Mesendoderm (in vitro differentiated cells): ENCODE results near the gene CD160.
A peak's percentile ranks its signal among the peaks of the same experiment; 100 is the strongest.
"Not testable (repeated sequence)": the region's sequence is repeated elsewhere in the genome, so short reads cannot be mapped to it uniquely, and the experiment has no call there.

Experiments
- DNase-seq: peaks from one replicate; pipeline ENCODE4 v3.0.0; 2013
- H2AK5ac ChIP-seq: 2 replicates; pipeline ENCODE4 v1.6.1; 2013; ENCODE audit warnings: low read length, inconsistent platforms
- H2BK120ac ChIP-seq: 2 replicates; pipeline ENCODE4 v1.6.1; 2013; ENCODE audit warnings: low read depth, mild to moderate bottlenecking, low read length, moderate library complexity, mixed read lengths
- H2BK15ac ChIP-seq: replicated peaks from 2 replicates; pipeline ENCODE4 v1.6.1; 2013; ENCODE audit warnings: low read depth, mild to moderate bottlenecking, moderate library complexity
- H2BK5ac ChIP-seq: 2 replicates; pipeline ENCODE4 v1.6.1; 2013; ENCODE audit warnings: low read length, inconsistent platforms
- H3K18ac ChIP-seq: 2 replicates; pipeline ENCODE4 v1.6.1; 2013; ENCODE audit warnings: mild to moderate bottlenecking, low read length, mixed read lengths
- H3K23ac ChIP-seq: one replicate; pipeline ENCODE4 v1.6.1; 2013; ENCODE audit warnings: low read length
- H3K27ac ChIP-seq: 2 replicates; pipeline ENCODE4 v1.5.1; 2013; ENCODE audit warnings: low read depth, mild to moderate bottlenecking, inconsistent platforms, low read length, moderate library complexity
- H3K27me3 ChIP-seq: 2 replicates; pipeline ENCODE4 v1.6.1; 2013; ENCODE audit warnings: low read length, control low read depth, mild to moderate bottlenecking, inconsistent platforms; ENCODE audit not compliant: insufficient read depth, poor library complexity
- H3K36me3 ChIP-seq: 2 replicates; pipeline ENCODE4 v1.6.1; 2013; ENCODE audit warnings: low read length, inconsistent platforms; ENCODE audit not compliant: control insufficient read depth, insufficient read depth
- H3K4ac ChIP-seq: one replicate; pipeline ENCODE4 v1.6.1; 2013; ENCODE audit warnings: low read depth, mild to moderate bottlenecking, low read length, moderate library complexity
- H3K4me1 ChIP-seq: 2 replicates; pipeline ENCODE4 v1.6.1; 2013; ENCODE audit warnings: low read depth, low read length, inconsistent platforms; ENCODE audit not compliant: control insufficient read depth
- H3K4me2 ChIP-seq: 2 replicates; pipeline ENCODE4 v1.6.1; 2013; ENCODE audit warnings: low read length
- H3K4me3 ChIP-seq: 2 replicates; pipeline ENCODE4 v1.5.1; 2013; ENCODE audit warnings: mild to moderate bottlenecking, low read length
- H3K56ac ChIP-seq: one replicate; pipeline ENCODE4 v1.6.1; 2013; ENCODE audit warnings: low read length
- H3K79me1 ChIP-seq: 2 replicates; pipeline ENCODE4 v1.6.1; 2013; ENCODE audit warnings: low read length, inconsistent platforms
- H3K79me2 ChIP-seq: 2 replicates; pipeline ENCODE4 v1.6.1; 2013; ENCODE audit warnings: mild to moderate bottlenecking, low read length; ENCODE audit not compliant: control insufficient read depth, insufficient read depth
- H3K9ac ChIP-seq: 2 replicates; pipeline ENCODE4 v1.6.1; 2013; ENCODE audit warnings: low read length, inconsistent platforms
- H4K5ac ChIP-seq: one replicate; pipeline ENCODE4 v1.6.1; 2013; ENCODE audit warnings: low read length
- H4K8ac ChIP-seq: one replicate; pipeline ENCODE4 v1.6.1; 2013; ENCODE audit warnings: low read depth, mild to moderate bottlenecking, control low read depth, low read length, moderate library complexity
- WGBS: extraction: QIAGEN DNeasy Blood & Tissue Kit; methylation state at CpG from one replicate; pipeline ENCODE4 v1.1.7; 2013; ENCODE audit warnings: low lambda C conversion rate, missing lambda C conversion rate; ENCODE audit not compliant: insufficient coverage; ENCODE audit errors: extremely low coverage; 5-methylcytosine and 5-hydroxymethylcytosine counted together

The CD160 gene

GRCh38 chr1:145720878-145721671, 1.8 kb downstream of the CD160 start:
- Histone ChIP-seq H3K23ac (no peak overlapping the region), H3K79me2 (no peaks in the 10 kb centered on the region), H3K4me2 (peak overlapping the region; percentile 49), H3K4me1 (no peaks in the 10 kb centered on the region), H3K79me1 (no peaks in the 10 kb centered on the region), H4K8ac (no peak overlapping the region), H3K18ac (no peak overlapping the region), H3K4me3 (no peak overlapping the region), H2BK120ac (no peak overlapping the region), H4K5ac (no peak overlapping the region), H3K9ac (peak overlapping the region; percentile 23), H3K56ac (peak overlapping the region; percentile 28), H2BK5ac (no peak overlapping the region), H2AK5ac (no peak overlapping the region), H2BK15ac (no peak overlapping the region), H3K27ac (no peak overlapping the region), H3K36me3 (no peaks in the 10 kb centered on the region), H3K4ac (no peak overlapping the region), H3K27me3 (no peaks in the 10 kb centered on the region)
- no CpG with 5 or more reads among the region's 47 CpGs for WGBS
- peak; percentile 77 for DNase-seq

DNA sequence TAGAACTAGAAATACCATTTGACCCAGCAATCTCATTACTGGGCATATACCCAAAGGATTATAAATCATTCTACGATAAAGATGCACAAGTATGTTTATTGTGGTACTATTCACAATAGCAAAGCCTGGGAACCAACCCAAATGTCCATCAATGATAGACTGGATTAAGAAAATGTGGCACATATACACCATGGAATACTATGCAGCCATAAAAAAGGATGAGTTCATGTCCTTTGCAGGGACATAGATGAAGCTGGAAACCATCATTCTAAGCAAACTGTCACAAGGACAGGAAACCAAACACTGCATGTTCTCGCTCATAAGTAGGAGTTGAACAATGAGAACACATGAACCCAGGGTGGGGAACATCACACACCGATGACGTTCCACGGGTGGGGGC, 6.9 kb downstream of the CD160 start:
- H3K27me3 ChIP-seq, H2BK120ac ChIP-seq, H4K8ac ChIP-seq, H3K4ac ChIP-seq, H3K36me3 ChIP-seq, H2BK15ac ChIP-seq, H4K5ac ChIP-seq, H3K4me2 ChIP-seq, H3K4me3 ChIP-seq, H3K4me1 ChIP-seq, H3K9ac ChIP-seq, H3K23ac ChIP-seq, H2AK5ac ChIP-seq, H3K79me1 ChIP-seq, H3K56ac ChIP-seq, H3K79me2 ChIP-seq, H3K27ac ChIP-seq, H2BK5ac ChIP-seq, H3K18ac ChIP-seq, DNase-seq: not testable (repeated sequence)
- WGBS, result no CpG with 5 or more reads among the region's 5 CpGs

DNA sequence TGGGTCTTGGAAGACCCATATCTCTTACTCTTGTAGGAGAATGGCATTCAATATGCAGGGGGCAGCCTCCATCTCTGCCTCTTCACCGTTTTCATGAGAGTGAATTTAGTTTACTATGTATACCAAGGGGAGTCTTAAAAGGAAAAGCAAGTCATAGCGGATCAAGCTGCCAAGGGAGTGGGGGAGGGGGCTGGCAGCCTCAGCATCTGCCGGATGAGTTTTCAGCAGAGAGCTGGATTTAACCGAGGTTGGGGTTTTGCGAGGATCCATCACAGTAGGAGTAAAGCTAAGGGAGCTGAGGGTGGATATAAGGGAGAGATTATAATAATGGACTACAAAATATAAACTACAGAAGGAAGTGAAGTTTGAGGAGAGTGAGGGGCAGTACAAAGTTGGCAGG, 9.9 kb downstream of the CD160 start:
- no peak overlapping the region for H2AK5ac ChIP-seq
- no peaks in the 10 kb centered on the region for H3K36me3 ChIP-seq
- H3K23ac ChIP-seq, result no peak overlapping the region
- no peaks in the 10 kb centered on the region for H3K79me2 ChIP-seq
- H4K8ac ChIP-seq, result no peak overlapping the region
- no peak overlapping the region for H3K4me2 ChIP-seq
- no peaks in the 10 kb centered on the region for H3K27me3 ChIP-seq
- no peak overlapping the region for H2BK120ac ChIP-seq
- no peak overlapping the region for H2BK5ac ChIP-seq
- no peaks in the 10 kb centered on the region for H3K4me1 ChIP-seq
- H3K4ac ChIP-seq, result no peak overlapping the region
- no peak overlapping the region for H3K56ac ChIP-seq
- WGBS, result no CpG with 5 or more reads among the region's 5 CpGs
- DNase-seq, result no peak
- H3K27ac ChIP-seq, result no peak overlapping the region
- no peak overlapping the region for H3K18ac ChIP-seq
- no peak overlapping the region for H3K9ac ChIP-seq
- H3K79me1 ChIP-seq, result no peaks in the 10 kb centered on the region
- H3K4me3 ChIP-seq, result no peak overlapping the region
- no peak overlapping the region for H2BK15ac ChIP-seq
- H4K5ac ChIP-seq, result no peak overlapping the region

- DNase-seq, result no peak
- Histone ChIP-seq H3K4me1 (no peaks in the 10 kb centered on the region), H3K27ac (no peak overlapping the region), H3K4me2 (no peak overlapping the region), H3K56ac (no peak overlapping the region), H3K18ac (no peak overlapping the region), H3K36me3 (no peaks in the 10 kb centered on the region), H2BK15ac (no peak overlapping the region), H3K9ac (no peak overlapping the region), H3K79me2 (no peaks in the 10 kb centered on the region), H2BK5ac (no peak overlapping the region), H3K4me3 (no peak overlapping the region), H3K79me1 (no peaks in the 10 kb centered on the region), H4K5ac (no peak overlapping the region), H3K23ac (no peak overlapping the region), H4K8ac (no peak overlapping the region), H2AK5ac (no peak overlapping the region), H2BK120ac (no peak overlapping the region), H3K27me3 (no peaks in the 10 kb centered on the region), H3K4ac (no peak overlapping the region)
- no CpG with 5 or more reads among the region's 5 CpGs for WGBS
Measured at GRCh38 chr1:145729666-145730436, 10.6 kb downstream of the CD160 start.

DNA sequence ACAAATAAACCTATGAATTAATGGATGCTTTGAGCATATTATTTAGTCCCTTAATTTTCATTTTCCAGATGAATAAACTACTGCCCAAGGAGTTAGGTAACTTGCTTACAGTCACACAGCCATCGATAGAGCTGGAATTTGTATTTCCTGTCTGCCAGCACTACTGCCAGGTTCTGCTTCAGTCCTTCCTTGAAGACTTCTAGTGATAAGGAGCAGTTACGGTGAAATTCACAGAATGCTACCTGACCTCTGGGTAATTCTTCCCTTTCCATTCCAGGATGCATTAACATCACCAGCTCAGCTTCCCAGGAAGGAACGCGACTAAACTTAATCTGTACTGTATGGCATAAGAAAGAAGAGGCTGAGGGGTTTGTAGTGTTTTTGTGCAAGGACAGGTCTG, 11.2 kb downstream of the CD160 start:
- Histone ChIP-seq H3K27ac (no peak overlapping the region), H2AK5ac (no peak overlapping the region), H3K18ac (no peak overlapping the region), H3K56ac (no peak overlapping the region), H3K36me3 (no peaks in the 10 kb centered on the region), H3K4me1 (no peaks in the 10 kb centered on the region), H3K27me3 (no peaks in the 10 kb centered on the region), H3K9ac (no peak overlapping the region), H4K5ac (no peak overlapping the region), H2BK120ac (no peak overlapping the region), H2BK15ac (no peak overlapping the region), H3K4me2 (no peak overlapping the region), H3K79me2 (no peaks in the 10 kb centered on the region), H3K4me3 (no peak overlapping the region), H2BK5ac (no peak overlapping the region), H4K8ac (no peak overlapping the region), H3K23ac (no peak overlapping the region), H3K79me1 (no peaks in the 10 kb centered on the region), H3K4ac (no peak overlapping the region)
- no peak for DNase-seq
- no CpG with 5 or more reads among the region's 4 CpGs for WGBS
